ENCODE results near the gene PCBP3. TPM values are rescaled to one million over a fixed set of nuclear protein-coding genes. Genes with fewer than 3 reads are reported as not detected.
"Not testable (repeated sequence)": the region's sequence is repeated elsewhere in the genome, so short reads cannot be mapped to it uniquely, and the experiment has no call there.

PCBP3 gene
- total and polyA plus RNA-seq, 4 donors = 14.3 to 30.0 (median 22.5) TPM

DNA sequence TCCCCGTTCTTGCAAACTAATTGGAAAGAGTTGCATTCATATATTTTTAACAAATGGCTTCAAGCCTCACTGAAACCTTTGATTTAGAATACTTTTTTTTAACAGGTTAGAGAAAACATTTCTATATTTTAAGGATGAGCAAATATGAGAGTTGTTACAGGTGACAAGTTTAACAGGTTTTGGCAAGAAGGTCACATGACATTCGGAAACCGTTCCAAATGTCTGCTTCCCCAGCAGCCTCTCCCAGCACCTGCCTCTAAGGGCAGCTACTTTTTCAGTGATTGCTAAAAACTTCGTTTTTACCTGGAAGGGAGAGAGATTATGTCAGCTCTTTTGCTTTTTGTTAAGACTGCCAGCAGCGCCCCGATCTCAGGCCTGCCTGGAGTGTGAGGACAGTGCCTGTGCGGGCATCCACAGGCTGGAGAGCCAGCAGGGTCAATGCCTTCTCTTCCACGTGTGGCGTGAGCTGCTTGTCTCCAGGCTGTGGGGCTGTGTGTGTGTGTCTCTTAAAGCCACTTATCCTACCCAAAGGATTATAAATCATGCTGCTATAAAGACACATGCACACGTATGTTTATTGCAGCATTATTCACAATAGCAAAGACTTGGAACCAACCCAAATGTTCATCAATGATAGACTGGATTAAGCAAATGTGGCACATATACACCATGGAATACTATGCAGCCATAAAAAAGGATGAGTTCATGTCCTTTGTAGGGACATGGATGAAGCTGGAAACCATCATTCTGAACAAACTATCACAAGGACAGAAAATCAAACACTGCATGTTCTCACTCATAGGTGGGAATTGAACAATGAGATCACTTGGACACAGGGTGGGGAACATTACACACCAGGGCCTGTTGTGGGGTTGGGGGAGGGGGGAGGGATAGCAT, 21.8 kb upstream of the PCBP3 start:
- not testable (repeated sequence) for H3K36me3 ChIP-seq (ENCODE audit: control insufficient read depth, insufficient read depth, low read length); DNase-seq (ENCODE audit: low read depth in 4 of 6, low spot score in 6 of 6); H3K27me3 ChIP-seq (ENCODE audit: control insufficient read depth, insufficient read depth, low read length); H3K27ac ChIP-seq (ENCODE audit: low read depth, low read length); H3K4me3 ChIP-seq (ENCODE audit: low read depth, low read length); H3K9me3 ChIP-seq (ENCODE audit: control insufficient read depth, insufficient read depth, low read length)
- 86% methylated on average over 5 of the region's 10 CpGs for WGBS (ENCODE audit: insufficient coverage)
- peaks cover 13% of the 10 kb centered on the region for H3K4me1 ChIP-seq (ENCODE audit: control insufficient read depth, insufficient read depth, low read length)

DNA sequence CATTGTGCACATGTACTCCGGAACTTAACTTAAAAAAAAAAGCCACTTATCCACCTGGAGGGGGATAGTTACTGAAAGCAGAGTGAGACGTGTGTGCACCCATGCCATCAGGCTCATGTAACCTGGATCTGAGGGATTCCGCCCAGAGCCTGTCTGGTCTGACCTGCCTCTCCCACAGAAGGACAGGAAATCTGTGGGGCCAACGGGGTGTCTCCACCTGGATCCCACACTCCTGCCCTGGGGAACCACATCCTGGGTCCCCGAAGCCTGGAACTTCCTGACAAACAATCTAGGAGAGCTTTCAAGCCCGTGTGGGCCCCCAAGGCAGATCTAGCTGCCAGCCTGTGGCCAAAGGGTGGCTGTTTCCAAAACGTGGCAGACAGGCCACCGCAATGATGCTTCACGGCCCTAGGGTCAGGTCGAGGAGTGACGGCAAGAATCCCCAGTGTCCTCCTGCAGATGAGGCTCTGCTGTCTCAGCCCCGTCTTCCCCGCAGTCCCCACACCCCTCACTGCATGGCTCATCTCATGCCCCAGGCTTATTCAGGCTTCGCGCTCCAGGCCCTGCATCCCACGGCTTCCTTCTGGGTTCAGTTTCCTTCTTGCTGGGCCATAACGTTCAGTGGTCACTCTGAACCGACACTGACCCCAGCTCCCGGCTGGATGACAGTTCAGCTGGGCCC, 21.0 kb upstream of the PCBP3 start:
- no peak for DNase-seq (ENCODE audit: low read depth in 4 of 6, low spot score in 6 of 6)
- Histone ChIP-seq H3K4me1 (ENCODE audit: control insufficient read depth, insufficient read depth, low read length) (peaks cover 7% of the 10 kb centered on the region), H3K9me3 (ENCODE audit: control insufficient read depth, insufficient read depth, low read length) (no peaks in the 10 kb centered on the region), H3K4me3 (ENCODE audit: low read depth, low read length) (no peak overlapping the region), H3K27me3 (ENCODE audit: control insufficient read depth, insufficient read depth, low read length) (no peaks in the 10 kb centered on the region), H3K36me3 (ENCODE audit: control insufficient read depth, insufficient read depth, low read length) (no peaks in the 10 kb centered on the region), H3K27ac (ENCODE audit: low read depth, low read length) (no peak overlapping the region)
- WGBS (ENCODE audit: insufficient coverage) = 73% methylated on average over 18 of the region's 19 CpGs

DNA sequence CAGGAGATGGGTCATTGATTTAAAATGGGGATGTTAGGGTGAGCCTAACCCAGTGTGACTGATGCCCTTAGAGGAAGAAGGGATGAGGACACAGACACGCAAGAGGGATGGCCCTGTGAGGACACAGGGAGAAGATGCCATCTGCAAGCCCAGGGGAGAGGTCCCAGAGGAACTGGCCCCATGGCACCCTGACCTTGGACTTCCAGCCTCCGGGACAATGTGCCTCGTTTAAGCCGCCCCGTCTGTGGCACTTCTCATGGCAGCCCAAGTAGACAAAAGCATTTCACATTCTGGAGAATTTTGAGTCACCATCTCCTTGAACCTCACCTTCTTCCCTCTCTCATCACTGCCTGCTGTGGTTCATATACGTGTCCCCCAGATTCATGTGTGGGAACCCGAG, 20.1 kb upstream of the PCBP3 start:
- peaks cover 1% of the 10 kb centered on the region for H3K4me1 ChIP-seq (ENCODE audit: control insufficient read depth, insufficient read depth, low read length)
- no peaks in the 10 kb centered on the region for H3K36me3 ChIP-seq (ENCODE audit: control insufficient read depth, insufficient read depth, low read length)
- no peak for DNase-seq (ENCODE audit: low read depth in 4 of 6, low spot score in 6 of 6)
- H3K9me3 ChIP-seq (ENCODE audit: control insufficient read depth, insufficient read depth, low read length) = no peaks in the 10 kb centered on the region
- H3K27me3 ChIP-seq (ENCODE audit: control insufficient read depth, insufficient read depth, low read length) = no peaks in the 10 kb centered on the region
- 79% methylated on average over 7 of the region's 7 CpGs for WGBS (ENCODE audit: insufficient coverage)
- H3K4me3 ChIP-seq (ENCODE audit: low read depth, low read length) = no peak overlapping the region
- H3K27ac ChIP-seq (ENCODE audit: low read depth, low read length) = no peak overlapping the region

DNA sequence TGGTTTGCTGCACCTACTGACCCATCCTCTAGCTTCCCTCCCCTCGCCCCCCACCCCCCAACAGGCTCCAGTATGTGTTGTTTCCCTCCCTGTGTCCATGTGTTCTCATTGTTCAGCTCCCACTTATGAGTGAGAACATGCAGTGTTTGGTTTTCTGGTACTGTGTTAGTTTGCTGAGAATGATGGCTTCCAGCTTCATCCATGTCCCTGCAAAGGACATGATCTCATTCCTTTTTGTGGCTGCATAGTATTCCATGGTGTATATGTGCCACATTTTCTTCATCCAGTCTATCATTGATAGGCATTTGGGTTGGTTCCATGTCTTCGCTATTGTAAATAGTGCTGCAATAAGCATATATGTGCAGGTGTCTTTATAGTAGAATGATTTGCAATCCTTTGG, 17.4 kb upstream of the PCBP3 start:
- WGBS (ENCODE audit: insufficient coverage) = no CpG with 5 or more reads among the region's 2 CpGs
- not testable (repeated sequence) for H3K27me3 ChIP-seq (ENCODE audit: control insufficient read depth, insufficient read depth, low read length); H3K4me3 ChIP-seq (ENCODE audit: low read depth, low read length)

DNA sequence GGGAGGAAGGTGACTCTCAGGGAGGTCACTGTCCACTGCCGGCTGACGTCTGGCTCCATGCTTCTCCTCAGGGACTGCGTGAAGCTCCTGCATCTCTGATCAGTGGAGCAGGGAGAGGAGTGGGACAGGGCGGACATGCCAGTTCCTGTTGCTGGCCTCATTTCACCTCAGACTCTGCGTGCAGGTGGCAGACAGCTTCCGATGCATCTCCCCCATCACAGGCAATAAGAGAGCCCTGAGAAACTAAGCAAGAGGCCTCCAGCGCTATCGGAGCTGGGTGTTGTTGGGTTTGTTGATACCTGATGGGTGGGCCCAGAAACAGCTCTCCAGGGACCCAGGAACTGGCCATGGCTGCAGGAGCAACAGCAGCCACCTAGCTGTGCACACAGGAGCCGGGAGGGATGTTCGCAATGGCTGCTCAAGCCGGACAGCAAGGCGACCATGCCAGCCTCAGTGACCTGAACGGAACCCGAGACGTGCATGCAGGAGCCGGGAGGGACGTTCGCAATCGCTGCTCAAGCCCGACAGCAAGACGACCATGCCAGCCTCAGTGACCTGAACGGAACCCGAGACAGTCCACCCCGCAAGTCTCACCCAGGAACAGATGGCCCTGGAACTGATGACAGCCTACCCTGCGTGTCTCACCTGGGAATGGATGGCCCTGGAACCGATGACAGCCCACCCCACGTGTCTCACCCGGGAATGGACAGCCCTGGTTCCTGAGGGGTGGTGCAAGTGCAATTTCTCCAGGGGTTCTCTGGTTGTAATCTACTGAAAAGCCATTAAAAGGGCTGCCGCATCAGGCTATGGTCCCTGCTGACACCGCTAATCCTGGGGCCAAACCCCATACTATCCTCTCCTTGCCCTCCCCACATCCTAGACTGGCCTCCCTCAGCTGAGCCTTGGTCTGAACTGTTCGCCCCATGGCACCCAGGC, 14.2 kb upstream of the PCBP3 start:
- Histone ChIP-seq H3K36me3 (ENCODE audit: control insufficient read depth, insufficient read depth, low read length) (no peaks in the 10 kb centered on the region), H3K9me3 (ENCODE audit: control insufficient read depth, insufficient read depth, low read length) (no peaks in the 10 kb centered on the region), H3K4me1 (ENCODE audit: control insufficient read depth, insufficient read depth, low read length) (peaks cover under 1% of the 10 kb centered on the region), H3K27ac (ENCODE audit: low read depth, low read length) (no peak overlapping the region), H3K4me3 (ENCODE audit: low read depth, low read length) (no peak overlapping the region), H3K27me3 (ENCODE audit: control insufficient read depth, insufficient read depth, low read length) (no peaks in the 10 kb centered on the region)
- WGBS (ENCODE audit: insufficient coverage) = 88% methylated on average over 28 of the region's 31 CpGs
- no peak for DNase-seq (ENCODE audit: low read depth in 4 of 6, low spot score in 6 of 6)

More for the DNA sequence above, 17.4 kb upstream of the PCBP3 start:
- not testable (repeated sequence) for H3K36me3 ChIP-seq (ENCODE audit: control insufficient read depth, insufficient read depth, low read length); H3K9me3 ChIP-seq (ENCODE audit: control insufficient read depth, insufficient read depth, low read length); H3K27ac ChIP-seq (ENCODE audit: low read depth, low read length); DNase-seq (ENCODE audit: low read depth in 4 of 6, low spot score in 6 of 6); H3K4me1 ChIP-seq (ENCODE audit: control insufficient read depth, insufficient read depth, low read length)

DNA sequence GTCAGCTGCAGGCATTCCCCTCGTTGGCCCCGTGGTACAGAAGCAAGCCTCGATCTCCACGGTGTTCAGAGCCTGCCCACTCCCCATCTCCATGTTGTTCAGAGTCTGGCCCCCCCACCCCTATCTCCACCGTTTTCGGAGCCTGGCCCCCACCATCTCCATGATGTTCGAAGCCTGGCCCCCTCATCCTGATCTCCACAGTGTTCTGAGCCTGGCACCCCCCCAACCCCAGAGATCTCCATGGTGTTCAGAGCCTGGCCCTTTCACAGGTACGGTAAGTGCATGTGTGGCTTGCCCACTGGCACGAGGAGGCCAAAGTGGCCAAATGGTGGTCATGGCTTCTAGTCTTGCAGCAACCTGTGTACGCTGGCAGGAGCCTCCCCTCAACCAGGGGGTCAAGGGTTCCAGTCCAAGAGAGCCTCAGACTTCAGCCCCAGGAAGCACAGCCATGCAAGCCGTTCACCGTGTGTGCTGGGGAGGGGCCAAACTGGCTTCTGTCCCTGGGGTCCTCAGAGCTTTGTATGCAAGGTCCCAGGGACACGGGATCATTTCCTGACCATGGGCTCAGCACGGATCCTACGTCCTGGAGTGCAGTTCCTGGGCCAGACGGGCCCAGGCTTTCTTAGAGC, 13.3 kb upstream of the PCBP3 start:
- no peak for DNase-seq (ENCODE audit: low read depth in 4 of 6, low spot score in 6 of 6)
- no peaks in the 10 kb centered on the region for H3K36me3 ChIP-seq (ENCODE audit: control insufficient read depth, insufficient read depth, low read length)
- H3K27me3 ChIP-seq (ENCODE audit: control insufficient read depth, insufficient read depth, low read length) = no peaks in the 10 kb centered on the region
- no peak overlapping the region for H3K27ac ChIP-seq (ENCODE audit: low read depth, low read length)
- peaks cover 3% of the 10 kb centered on the region for H3K4me1 ChIP-seq (ENCODE audit: control insufficient read depth, insufficient read depth, low read length)
- WGBS (ENCODE audit: insufficient coverage) = 85% methylated on average over 15 of the region's 16 CpGs
- no peak overlapping the region for H3K4me3 ChIP-seq (ENCODE audit: low read depth, low read length)
- H3K9me3 ChIP-seq (ENCODE audit: control insufficient read depth, insufficient read depth, low read length) = no peaks in the 10 kb centered on the region

DNA sequence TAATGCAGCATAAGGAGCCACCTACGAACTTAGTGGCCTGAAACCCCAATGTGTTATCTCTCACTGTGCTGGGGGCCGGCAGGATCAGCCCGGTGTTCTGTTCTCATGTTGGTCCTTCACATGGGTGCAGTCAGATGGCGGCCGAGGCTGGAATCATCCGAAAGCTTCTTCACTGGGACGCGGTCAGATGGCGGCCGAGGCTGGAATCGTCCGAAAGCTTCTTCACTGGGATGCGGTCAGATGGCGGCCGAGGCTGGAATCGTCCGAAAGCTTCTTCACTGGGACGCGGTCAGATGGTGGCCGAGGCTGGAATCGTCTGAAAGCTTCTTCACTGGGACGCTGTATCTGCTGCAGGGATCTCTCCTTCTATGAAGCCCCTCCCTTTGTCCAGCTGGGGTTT, 12.6 kb upstream of the PCBP3 start:
- H3K27ac ChIP-seq (ENCODE audit: low read depth, low read length) = no peak overlapping the region
- H3K9me3 ChIP-seq (ENCODE audit: control insufficient read depth, insufficient read depth, low read length) = no peaks in the 10 kb centered on the region
- 96% methylated on average over 13 of the region's 22 CpGs for WGBS (ENCODE audit: insufficient coverage)
- no peaks in the 10 kb centered on the region for H3K27me3 ChIP-seq (ENCODE audit: control insufficient read depth, insufficient read depth, low read length)
- DNase-seq (ENCODE audit: low read depth in 4 of 6, low spot score in 6 of 6) = no peak
- peaks cover 3% of the 10 kb centered on the region for H3K4me1 ChIP-seq (ENCODE audit: control insufficient read depth, insufficient read depth, low read length)
- H3K36me3 ChIP-seq (ENCODE audit: control insufficient read depth, insufficient read depth, low read length) = no peaks in the 10 kb centered on the region
- H3K4me3 ChIP-seq (ENCODE audit: low read depth, low read length) = no peak overlapping the region

DNA sequence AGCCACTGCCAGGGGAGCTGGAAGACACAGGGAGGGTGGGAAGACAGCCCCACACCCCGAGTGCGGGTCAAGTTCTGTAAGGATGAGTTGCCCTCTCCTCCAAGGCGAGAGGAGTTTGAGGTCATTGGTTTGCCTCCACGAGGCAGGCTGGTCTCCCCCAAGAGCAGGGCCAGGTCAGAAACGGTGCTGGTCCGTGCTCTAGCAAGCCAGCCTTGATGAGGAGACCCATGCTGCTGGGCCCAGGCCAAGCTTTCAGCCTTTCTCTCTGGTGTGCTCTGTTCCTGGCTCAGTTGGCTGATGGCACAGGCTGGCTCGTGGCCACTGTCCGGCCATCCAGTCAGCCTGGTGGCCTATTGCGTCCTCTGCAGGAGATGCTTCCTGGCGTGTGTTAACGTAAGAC, 12.0 kb upstream of the PCBP3 start:
- H3K4me3 ChIP-seq (ENCODE audit: low read depth, low read length) = no peak overlapping the region
- no peak for DNase-seq (ENCODE audit: low read depth in 4 of 6, low spot score in 6 of 6)
- peaks cover 3% of the 10 kb centered on the region for H3K4me1 ChIP-seq (ENCODE audit: control insufficient read depth, insufficient read depth, low read length)
- no peaks in the 10 kb centered on the region for H3K36me3 ChIP-seq (ENCODE audit: control insufficient read depth, insufficient read depth, low read length)
- no peaks in the 10 kb centered on the region for H3K9me3 ChIP-seq (ENCODE audit: control insufficient read depth, insufficient read depth, low read length)
- WGBS (ENCODE audit: insufficient coverage) = 69% methylated on average over 11 of the region's 11 CpGs
- H3K27ac ChIP-seq (ENCODE audit: low read depth, low read length) = no peak overlapping the region
- H3K27me3 ChIP-seq (ENCODE audit: control insufficient read depth, insufficient read depth, low read length) = no peaks in the 10 kb centered on the region

DNA sequence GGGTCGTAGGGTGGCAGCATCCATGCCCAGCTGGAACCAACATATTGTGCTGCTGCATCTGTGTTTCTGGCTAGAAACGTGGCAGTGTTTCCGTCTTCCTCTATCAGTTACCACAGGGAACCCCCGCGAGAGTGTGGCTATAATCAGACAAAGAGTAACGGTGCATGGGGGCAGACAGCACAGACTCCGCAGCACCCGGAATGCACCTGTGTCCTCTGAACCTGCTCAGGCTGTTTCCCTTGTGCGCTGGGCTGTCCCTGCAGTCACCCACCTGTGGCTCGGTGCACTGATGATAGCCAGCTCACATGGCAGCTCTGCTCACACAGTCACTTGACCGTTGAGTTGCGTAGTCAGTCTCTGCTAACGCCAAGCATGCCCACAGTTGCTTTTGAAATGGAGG, 11.4 kb upstream of the PCBP3 start:
- Histone ChIP-seq H3K36me3 (ENCODE audit: control insufficient read depth, insufficient read depth, low read length) (no peaks in the 10 kb centered on the region), H3K9me3 (ENCODE audit: control insufficient read depth, insufficient read depth, low read length) (no peaks in the 10 kb centered on the region), H3K27ac (ENCODE audit: low read depth, low read length) (no peak overlapping the region), H3K4me1 (ENCODE audit: control insufficient read depth, insufficient read depth, low read length) (peaks cover 8% of the 10 kb centered on the region), H3K27me3 (ENCODE audit: control insufficient read depth, insufficient read depth, low read length) (no peaks in the 10 kb centered on the region), H3K4me3 (ENCODE audit: low read depth, low read length) (no peak overlapping the region)
- 89% methylated on average over 12 of the region's 13 CpGs for WGBS (ENCODE audit: insufficient coverage)
- DNase-seq (ENCODE audit: low read depth in 4 of 6, low spot score in 6 of 6) = no peak

Measured in spinal cord (tissue), 10 donors.